GM19395 (cell line): Measurements from ENCODE around the gene PRKCQ.

Experiments
- ATAC-seq: cut with Tn5 transposase; IDR thresholded peaks from one replicate; pipeline ENCODE4 v1.9.1; 2021; ENCODE audit warnings: mild to moderate bottlenecking, moderate library complexity; ENCODE audit not compliant: unreplicated experiment

Gene PRKCQ

DNA sequence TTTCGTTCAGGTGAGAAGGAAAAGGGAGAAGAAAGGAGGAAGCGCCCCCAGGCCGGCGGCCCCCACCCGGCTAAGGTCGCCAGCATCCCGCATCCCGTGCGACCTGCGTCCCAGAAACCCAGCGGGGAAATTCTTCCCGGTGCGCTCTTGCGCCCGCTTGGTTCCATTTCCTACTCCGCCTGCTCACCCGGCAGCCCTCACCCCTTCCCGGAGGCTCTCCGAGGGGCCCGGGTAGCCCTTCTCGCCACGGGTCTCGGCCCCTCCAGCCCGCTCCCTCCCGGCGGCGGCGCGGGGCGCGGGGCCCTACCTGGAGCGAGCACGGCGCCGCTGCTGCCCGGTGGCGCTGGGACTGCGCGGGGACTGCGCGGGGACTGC, at the start of gene PRKCQ:
Gene PRKCQ (minus strand): TSS at position 373 of the 375 bp plus-strand sequence. CDS start 65,141 bp downstream, outside the sequence.
- ATAC-seq = peak; percentile 42

DNA sequence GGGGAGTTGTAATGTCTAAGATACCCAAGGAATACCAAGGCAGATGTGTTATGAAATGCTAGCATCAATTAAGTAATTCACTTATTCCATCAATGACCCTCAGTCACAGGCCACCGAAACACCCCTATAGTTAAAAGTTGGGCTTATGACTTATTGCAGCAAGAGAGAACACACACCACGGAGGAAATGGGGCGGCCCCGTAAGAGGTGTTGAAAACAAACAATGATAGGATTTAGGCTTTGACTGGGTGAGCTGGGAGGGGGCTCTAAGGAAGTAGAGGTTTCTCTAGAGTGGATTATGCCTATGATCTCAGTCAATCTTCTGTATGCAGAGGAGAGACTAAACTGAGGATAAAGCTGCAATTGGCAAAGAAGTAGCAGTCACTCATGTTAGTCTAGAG, 45.4 kb upstream of the PRKCQ start:
- no peak for ATAC-seq

DNA sequence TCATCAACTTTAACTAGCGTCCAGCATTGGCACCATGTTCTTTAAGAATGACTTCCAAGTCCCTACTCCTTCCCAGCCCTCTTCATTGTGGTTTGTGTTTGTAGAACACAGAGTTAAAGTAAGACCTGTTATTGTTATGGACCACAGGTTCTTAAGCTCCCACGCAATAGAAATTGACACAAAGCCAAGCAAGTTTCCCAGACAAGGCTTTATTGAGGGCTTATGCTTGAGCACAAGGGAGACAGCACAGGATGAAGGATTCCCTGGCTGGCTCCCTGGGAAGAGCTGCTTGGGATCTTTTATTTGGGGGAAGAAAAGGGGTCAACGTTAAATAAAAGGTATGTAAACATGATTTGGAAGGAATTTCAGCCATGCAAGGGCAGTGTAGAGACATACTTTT, 44.3 kb upstream of the PRKCQ start:
- no peak for ATAC-seq

DNA sequence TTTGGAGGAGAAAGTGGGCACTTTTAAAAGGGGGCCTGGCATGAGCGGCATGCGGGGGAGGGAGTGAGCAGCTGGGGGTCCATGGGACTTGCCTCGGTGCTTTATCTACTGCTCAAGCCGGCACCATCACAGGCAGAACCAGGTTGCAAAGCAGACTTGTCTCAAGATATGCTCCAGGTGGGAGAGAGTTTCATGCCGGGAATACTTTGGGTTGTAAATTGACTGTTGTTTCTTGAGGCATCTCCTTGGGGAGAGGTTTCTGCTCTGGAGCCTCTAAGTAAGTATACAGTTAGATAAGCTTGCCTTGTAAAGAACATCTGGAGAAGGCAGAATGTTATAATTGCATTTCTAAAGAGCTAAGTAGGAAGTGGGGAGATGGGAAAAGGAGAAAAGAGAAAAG, 42.8 kb upstream of the PRKCQ start:
- no peak for ATAC-seq

DNA sequence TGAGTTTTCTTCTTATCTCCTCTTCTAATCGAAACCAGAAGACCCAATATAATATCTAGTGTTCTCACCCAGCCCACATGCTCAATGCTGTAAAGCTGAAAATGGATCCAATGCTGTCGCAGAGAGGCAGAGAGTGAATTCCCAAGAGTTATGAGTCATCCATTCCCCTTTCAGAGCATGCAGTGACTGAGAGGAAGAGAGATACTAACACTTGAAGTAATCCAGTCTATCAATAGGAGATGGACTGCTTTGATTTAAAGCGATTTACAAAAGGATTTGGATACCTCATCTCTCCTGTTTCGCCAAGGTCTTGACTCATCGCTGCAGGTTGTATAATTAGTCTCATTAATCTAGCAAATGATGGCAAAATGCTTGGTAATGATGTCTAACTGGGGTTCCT, 41.5 kb upstream of the PRKCQ start:
- ATAC-seq = no peak

DNA sequence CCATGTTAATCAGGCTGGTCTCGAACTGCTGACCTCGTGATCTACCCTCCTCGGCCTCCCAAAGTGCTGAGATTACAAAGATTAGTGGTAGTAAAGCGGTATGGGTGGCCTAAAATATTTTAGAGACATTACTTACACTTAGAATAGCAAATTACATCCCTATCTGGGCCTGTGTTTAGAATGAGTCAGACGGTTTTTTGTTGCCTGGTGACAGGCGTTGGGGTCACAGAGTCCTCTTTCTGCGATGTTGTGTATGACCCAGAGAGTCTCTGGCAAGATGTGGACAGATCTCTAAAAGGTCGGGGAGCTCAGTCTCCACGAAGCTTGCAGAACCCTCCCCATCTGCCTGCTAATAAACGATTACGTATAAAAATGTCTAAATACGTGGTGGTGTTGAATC, 39.6 kb upstream of the PRKCQ start:
- no peak for ATAC-seq

DNA sequence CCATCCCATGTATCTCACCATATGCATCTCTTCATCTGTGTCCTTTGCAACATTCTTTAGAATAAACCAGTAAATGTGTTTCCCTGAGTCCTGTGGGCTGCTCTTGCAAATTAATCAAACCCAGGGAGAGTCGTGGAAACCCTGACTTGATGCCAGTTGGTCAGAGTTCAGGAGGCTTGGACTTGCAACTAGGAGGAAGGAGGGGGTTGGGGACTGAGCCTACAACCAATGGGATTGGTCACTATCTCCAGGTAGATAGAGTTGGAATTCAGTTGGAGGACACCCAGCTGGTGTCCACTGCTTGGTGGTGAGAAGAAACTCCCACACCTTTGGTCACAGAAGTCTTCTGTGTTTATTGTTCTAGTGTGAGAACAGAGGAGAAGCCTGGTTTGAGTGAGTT, 38.3 kb upstream of the PRKCQ start:
- no peak for ATAC-seq

DNA sequence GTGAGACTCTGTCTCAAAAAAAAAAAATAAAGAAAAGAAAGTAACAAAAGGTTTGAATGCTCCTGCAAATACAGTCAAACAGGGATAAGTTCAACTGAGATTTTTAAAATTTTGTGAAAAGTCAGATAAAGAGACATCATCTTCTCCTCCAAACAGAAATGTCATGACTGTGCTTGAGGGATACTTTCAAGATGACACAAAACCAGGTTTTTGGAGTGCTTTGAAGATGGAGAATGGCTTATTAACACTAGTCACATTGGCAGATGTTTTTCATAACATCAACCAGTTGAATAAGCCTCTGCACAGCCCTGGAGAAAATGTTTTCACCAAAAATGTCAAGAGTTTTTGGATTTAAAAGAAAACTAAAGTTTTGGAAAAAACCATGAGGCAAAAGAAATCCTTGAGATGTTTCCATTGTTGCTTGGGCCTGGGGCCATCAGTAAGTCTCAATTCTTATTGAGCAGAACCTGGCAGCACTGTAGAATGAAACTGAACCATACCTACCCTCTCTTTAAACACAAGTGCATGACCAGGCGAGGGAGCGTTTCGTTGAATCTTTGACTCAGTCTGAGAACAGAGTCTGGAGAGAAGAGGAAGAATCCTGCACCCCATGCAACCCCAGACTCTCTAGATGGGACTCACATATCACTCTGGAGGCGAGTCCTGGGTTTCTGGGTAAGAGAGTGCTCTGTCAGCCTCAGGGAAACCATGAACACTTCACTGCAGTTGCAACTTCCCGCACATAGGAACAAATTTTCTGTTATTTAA, 37.4 kb upstream of the PRKCQ start:
- ATAC-seq = no peak

DNA sequence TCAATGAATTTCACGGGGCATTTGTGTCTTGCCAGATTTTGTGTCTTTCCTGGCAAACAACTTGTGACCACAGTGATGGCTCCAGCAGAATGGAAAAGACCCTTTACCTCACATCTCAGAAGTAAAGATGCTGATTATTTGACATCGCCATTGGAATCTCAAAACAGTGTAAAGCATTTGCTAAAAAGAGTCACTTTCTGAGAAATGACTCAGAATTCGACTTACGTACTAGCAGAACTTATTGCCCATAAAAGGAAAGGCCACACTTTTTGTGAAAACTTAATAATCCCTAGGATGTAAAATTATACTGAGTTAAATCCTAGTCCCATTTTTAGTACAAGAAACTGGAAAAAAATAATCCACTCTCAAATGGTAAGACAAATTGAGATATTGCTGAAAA, 35.9 kb upstream of the PRKCQ start:
- ATAC-seq = no peak

DNA sequence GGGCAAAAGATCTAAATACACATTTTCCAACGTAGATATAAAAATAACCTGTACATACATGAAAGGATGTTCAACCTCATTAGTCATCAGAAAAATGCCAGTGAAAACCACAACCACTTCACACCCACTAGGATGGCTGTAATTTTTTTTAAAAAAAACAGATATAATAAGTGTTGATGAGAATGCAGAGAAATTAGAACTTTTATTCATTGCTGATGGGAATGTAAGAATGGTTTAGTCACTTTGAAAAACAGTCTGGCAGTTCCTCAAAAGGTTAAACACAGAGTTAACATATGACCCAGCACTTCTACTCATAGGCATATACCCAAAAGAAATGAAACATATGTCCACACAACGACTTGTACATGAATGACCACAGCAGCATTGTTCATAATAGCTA, 32.3 kb upstream of the PRKCQ start:
- no peak for ATAC-seq

DNA sequence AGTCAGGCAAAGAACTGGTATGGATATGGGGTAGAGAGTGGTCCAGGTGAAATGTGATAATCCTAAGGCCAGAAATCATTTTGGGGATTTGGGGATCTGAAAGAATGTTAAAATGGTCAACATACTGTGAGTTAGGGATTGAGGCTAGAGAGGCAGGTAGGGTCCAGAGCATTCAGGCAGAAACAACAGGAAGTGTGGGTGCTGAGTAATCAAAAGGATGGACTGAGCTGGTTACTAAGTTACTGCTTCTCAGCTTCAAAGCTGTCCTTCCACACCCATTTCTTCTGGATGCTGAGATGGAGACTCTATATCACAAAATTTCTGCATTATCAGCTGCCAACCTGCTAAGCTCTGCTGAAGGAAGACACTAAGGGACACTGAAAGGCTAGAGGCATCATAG, 30.6 kb upstream of the PRKCQ start:
- no peak for ATAC-seq

DNA sequence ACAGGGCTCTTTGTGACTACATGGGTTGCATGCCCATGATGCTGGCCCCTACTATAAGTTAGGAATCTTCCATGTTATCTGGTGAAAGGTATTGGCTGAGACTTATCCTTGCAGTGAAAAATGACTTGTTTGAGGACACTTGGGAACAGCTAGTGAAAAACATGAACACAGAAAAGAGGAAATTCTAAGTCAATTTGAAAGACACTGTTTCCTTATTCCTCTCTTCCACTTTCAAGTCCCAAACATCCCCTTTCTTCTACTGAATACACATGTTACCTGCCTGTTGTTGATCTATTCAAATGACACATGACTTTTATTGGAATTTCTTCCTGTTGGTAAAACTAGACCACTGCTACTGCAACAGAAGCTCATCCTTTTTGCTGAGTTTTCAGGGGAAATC, 29.5 kb upstream of the PRKCQ start:
- no peak for ATAC-seq

DNA sequence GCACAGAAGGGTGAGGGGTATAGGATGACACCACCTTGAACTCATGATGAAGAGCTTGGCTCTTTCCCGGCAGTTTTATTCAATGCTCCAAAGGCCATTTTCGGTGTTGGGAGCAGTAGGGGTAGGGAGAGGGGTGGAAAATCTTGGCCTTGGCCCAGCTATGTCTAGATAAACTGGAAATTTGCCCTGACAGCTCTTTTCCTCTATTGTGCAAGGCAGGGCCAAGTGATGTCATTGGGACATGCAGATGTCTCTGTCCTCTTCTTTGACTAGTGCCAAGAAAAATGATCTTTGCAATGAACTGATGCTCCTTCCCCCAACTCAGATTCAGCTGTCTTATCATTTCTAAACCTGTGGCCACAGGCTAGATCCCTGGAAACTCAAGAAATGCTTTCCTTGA, 27.7 kb upstream of the PRKCQ start:
- no peak for ATAC-seq

DNA sequence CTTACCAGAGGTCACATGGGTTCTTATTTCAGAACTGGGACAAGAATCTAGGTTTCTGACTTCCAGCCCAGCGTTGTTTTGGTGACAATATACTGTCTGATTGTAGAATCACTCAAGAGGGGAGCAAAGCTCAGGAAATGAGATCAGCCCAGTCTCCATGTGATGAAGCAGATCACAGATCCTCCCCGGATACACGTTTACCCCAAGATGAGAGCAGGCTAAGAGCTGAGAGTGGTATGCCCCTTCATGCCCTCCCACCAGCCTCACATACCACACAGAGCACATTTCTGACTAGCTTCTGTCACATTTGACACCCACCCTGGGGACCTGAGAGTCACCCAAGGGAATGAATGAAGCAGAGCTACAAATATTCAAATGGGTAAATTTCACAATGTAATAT, 27.1 kb upstream of the PRKCQ start:
- ATAC-seq = no peak

DNA sequence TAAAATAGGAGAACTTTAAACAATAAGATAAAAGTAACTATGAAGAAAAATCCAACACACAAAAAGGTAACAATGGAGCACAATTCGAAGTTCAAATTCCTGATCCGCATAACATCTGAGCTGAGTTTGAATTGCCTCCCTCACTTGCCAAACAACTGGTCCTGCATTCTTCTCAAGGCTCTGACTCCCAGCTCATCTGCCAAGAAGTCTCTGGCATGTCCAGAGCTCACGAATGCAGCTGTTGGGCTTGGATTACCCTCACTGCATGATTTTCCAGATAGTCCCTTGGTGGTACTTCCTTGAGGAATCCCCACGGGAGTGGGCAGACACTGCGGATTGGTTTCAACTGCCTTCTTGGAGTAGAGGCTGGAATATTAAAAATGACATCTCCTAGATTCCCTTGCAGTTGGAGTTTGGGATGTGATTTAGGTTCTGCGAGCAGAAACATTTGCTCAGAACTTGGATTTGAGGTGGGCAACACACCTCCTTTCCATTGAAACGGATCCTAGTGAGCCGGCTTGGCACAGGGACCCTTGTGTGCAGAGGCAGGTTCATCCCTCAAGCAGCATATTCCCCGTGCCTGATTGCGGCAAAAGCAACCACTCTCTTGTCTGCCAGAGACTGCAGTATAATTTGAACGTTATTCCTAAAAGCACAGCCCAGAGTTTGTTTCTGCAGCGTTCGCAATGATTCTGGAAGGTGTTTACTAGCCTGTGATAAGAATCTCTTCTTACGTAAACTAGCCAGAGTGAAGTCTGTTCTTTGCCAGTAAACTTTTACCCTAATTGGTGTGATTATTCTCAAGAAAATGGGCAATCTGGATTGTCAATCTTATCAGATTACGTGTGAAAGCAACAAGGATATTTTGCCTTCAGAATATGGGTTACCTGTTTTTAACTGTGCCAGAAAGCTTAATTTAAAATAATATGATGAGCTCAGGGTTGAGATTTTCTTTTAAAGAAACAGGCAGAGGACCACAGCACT, 23.4 kb upstream of the PRKCQ start:
- no peak for ATAC-seq

DNA sequence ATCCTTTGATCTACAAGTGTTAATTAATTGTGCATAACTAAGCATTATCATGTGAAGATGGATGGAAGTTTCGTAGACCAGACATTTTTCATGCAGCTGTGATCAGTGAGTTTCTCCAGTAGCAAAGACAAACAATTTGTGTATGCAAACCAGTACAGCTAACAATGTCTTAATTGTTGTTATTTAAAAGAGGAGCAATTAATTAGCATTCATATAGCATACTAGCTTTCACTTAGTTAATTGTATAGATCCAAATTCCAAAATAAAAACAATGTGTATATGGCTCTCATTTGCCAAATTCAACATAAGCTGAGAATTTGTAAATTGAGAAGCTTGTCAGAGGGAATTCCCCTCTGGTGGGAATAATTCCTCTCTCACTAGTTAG, 22.6 kb upstream of the PRKCQ start:
- ATAC-seq = no peak

DNA sequence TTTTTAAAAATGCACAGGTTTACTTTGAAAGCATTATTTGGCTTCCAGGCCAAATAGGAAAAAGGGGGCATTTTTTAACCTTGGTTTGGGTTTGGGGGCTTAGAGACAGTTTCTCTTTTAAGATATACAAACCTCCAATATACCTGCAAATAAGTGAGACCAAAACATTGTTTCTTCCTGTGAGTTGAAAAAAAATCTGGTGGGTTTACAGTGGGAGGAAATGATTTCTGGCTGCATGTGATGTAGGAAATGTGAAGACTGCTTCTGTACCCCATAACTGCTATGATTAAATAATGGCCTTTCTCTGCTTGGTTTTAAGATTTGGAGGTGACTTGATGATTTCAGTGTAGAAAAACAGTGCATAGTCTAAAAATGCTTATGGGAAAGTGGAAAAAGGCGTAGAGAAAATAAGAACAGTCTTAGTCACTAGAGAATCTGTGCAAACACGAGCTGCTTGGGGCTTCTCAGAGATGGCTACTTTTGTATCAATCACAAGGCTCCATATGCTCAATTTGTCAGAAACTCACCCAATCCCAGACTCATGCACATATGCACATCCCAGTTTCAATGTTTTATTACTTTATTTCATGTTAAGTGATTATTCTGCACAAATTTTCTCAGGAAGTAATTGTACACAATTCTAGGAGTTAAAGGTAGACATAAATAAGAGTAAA, 22.1 kb upstream of the PRKCQ start:
- ATAC-seq = no peak

DNA sequence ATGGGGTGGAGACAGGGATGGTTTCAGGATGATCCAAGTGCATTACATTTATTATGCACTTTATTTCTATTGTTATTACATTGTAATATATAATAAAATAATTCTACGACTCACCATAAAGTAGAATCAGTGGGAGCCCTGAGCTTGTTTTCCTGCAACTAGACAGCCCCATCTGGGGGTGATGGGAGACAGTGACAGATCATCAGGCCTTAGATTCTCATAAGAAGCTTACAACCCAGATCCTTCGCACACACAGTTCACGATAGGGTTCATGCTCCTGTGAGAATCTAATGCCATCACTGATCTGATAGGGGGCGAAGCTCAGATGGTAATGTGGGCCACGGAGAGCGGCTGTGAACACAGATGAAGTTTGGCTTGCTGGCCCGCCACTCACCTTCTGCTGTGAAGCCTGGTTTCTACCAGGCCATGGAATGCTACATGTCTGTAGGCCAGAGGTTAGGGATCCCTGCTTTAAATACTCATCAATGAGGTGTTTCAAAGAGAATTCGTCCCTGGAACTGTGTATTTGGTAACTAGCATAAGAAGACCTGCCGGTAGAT, 21.2 kb upstream of the PRKCQ start:
- ATAC-seq = no peak

DNA sequence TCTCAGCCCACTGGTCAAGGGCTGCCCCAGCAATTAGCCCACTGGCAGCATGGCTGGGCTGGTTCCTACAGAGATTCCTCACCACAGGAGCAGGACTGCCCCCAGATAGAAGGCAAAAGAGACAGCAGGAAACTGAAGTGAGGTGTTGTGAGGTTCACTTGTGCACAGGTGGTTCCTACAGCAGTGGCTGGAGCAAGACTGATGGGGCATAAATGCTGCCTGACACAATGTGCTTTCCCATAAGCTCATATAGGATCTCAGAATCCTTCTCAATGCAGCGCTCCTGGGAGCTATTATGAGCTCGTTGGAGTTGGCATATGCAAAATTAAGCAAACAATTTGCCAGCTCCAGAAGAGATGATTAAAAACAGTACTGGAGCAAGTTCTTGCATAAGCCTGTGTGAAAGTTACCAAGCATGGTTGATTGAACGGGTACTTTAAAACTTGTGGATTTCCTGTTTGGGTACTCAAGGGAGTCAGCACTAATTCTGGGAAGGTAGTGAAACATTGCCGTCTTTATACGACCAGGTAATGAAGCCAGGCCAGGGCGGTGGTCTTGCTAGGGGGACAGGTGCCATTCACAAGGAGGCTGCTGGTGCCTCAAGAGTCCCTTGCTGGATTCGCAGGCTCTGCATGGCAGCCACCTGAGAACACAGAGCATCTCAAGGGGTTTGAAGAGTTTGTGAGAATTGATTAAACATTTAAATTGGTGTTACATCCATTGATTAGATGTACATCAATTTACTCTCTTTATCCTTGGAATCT, 20.3 kb upstream of the PRKCQ start:
- no peak for ATAC-seq

DNA sequence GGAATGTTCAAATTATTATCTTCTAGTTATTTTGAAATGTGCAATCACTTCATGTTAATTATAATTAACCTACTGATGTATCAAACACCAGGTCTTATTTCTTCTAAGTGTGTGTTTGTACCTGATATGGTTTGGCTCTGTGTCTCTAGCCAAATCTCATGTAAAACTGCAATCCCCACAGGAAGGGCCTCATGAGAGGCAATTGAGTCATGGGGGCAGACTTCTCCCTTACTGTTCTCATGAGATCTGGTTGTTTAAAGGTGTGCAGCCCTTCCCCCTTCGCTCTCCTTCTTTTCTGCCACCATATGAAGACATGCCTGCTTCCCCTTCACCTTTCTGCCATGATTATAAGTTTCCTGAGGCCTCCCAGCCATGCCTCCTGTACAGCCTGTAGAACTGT, 18.6 kb upstream of the PRKCQ start:
- ATAC-seq = no peak

DNA sequence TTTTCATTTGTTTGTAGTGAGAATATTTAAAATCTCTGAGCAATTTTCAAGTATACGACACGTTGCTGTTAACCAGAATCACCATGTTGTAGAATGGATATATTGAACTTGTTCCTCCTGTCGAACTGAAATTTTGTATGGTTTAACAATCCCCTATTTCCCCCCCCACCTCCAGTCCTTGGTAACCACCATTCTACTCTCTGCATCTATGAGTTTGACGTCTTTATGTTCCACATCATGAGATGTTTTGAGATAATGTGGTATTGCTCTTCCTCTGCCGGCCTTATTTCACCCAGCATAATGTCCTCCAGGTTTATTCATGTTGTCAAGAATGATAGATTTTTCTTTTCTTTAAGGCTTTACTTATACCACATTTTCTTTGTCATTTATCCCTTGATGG, 17.4 kb upstream of the PRKCQ start:
- ATAC-seq = no peak
